RPMI7951 (cell line): ENCODE data around the gene TOMM20L. TPM values are rescaled to one million over a fixed set of nuclear protein-coding genes. Genes with fewer than 3 reads are reported as not detected.
"Not testable (repeated sequence)": the region's sequence is repeated elsewhere in the genome, so short reads cannot be mapped to it uniquely, and the experiment has no call there.

ENCODE experiments used
- DNase-seq: peaks from one replicate; pipeline ENCODE4 v3.0.0-alpha.2; 2012; ENCODE audit warnings: low read depth
- total RNA-seq: library from RNA; depleted of rRNA; stranded (reverse); fragments of >200 nt; shearing (Covaris generic); gene quantifications from 2 replicates; pipeline ENCODE4 v1.2.3, GENCODE V29; 2014; rRNA removed

The TOMM20L gene
- not detected in 2 replicates for total RNA-seq

DNA sequence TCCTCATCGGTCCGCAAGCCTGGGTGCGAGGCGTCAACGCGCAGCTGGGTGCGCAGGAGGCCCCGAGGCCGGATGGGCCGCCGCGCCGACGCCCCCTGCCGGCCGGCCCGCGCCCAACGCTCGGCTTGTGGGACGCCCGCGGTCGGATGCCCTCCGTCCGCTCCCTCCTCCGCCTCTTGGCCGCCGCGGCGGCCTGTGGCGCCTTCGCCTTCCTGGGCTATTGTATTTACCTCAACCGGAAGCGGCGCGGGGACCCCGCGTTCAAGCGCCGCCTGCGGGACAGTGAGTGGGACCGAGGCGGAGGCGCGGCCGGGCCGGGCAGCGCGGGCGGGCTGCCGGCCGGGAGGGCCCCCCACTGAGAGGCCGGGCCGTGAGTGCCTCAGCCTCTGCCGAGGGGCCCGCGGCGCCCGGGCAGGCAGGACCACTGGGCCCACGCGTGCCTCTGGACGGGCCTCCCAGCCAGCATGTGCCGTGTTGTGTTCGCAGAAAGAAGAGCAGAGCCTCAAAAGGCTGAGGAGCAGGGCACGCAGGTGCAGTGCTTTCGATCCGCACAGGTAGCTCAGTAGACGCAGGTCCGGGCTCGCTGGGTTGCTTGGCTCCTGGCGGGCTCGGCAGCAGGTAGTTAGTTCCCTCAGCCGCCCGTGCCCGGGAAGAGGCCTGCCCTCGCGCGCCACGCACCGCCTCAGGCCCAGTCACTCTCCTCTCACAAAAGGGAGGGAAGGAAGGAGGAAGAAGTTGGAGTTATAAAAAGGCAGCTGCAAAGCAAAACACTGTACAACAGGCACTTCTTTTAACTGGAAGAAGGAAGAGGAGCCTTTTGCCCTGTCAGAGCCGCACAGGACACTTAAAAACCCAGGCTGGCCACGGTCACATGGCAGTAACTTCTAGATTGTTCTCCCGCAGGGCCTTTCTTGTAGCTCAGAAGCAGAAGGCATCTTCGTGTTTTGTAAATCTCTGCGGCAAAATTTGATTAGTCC is at the start of gene TOMM20L:
Gene TOMM20L, plus strand, starts transcription at position 119 of the 977 bp plus-strand sequence. Its CDS starts 28 bp downstream, at position 147.
- peak; percentile 64 for DNase-seq

DNA sequence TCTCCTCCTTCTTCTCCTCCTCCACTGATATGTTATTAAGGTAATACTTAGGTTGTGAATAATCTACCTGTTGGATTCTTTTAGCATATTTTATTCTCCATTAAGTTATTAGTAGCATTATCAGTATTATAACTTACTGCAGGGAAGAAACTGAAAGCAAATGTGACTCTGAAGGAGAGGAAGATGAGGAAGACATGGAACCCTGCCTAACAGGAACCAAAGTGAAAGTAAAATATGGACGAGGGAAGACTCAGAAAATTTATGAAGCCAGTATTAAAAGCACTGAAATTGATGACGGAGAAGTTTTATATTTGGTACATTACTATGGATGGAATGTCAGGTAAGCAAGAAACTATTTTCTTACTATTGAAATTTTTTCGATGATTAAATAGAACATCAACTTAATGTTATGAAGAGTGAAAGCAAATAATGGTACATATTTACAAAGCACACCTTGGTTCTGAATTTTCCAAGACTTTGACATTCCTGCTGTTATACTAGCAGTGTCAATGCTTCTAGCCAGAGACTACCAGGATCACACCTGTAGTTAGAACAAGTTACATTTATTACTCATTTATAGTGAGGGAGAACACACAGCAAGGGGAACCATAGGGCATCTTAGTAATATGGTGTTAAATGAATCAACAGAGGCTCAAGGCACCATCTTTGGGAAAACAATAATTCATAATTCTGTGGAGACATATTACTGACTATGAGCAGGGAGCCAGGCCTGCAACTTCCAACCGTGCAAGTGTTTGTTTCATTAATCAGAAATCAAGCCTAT is 42.0 kb upstream of the TOMM20L start:
- peak; percentile 2 for DNase-seq

GRCh38 chr14:58354808-58355207 is 40.9 kb upstream of the TOMM20L start:
- no peak for DNase-seq

DNA sequence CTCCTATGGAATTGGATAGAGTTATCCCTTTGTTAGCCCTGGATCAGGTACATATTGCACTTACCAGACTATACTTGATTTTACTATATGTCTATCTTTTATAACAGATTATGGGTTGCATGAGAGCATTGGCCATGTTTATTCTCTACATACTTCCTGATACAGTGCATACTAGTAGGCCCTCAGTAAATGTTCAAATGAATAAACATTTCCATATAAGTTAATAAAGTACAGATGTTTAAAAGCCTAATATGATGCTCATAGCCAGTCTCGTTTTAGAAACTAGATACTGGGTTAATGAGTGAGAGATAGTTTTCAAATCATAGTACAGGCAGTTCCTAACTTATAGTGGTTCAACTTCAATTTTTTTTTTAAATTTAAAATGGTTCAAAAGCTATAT is 39.5 kb upstream of the TOMM20L start:
- no peak for DNase-seq

GRCh38 chr14:58362272-58362671 is 33.5 kb upstream of the TOMM20L start:
- DNase-seq: not testable (repeated sequence)

DNA sequence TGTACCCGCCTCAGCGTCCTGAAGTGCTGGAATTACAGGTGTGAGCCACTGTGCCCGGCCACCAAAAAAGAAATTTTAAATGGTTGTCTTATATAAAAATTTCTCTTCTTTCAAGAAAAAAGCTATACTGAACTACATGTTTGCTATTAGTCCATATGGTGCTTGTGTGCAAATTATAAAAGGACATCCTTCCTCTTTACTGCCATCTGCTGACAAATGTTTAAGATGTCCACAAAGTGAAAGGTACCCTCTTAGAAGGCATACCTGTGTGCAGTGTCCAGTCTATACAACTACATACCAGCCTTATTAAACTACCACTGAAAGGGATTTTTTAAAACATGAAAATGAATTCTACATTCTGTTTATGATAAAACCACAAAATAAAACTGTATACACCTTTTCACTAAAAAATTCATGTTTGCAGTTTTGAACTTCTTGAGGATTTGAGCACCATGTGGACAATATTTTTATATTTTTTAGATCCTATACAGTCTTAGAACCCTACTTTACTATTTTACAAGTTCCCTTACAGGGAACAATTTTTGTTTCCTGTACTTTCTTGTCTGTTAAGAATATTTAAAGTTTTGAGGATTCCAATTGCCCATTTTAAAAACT is 32.8 kb upstream of the TOMM20L start:
- peak; percentile 35 for DNase-seq

- no peak for DNase-seq
These were observed 31.4 kb upstream of the TOMM20L start for GRCh38 chr14:58364316-58364715.

- DNase-seq: no peak
These were observed 28.4 kb upstream of the TOMM20L start for GRCh38 chr14:58367296-58367695.

GRCh38 chr14:58368956-58369355 is 26.8 kb upstream of the TOMM20L start:
- no peak for DNase-seq

DNA sequence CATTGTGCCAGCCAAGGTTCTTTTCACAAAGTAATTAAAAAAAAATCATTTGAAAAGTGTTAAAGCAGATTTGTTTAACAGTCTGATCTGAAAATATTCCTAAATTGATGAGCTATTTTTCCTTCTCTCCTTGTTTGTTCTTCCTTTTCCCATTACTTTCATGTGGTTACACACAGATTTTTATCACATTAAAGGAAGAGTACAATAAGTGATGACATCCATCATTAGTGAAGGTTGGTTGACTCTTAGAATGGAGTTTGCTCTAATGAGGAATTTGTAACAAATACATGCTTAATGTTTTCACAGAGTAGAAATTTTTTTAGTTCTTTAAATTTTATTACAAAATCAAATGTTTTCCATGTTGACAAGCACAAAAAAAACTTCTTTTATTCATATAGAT is 18.9 kb upstream of the TOMM20L start:
- DNase-seq: no peak

DNA sequence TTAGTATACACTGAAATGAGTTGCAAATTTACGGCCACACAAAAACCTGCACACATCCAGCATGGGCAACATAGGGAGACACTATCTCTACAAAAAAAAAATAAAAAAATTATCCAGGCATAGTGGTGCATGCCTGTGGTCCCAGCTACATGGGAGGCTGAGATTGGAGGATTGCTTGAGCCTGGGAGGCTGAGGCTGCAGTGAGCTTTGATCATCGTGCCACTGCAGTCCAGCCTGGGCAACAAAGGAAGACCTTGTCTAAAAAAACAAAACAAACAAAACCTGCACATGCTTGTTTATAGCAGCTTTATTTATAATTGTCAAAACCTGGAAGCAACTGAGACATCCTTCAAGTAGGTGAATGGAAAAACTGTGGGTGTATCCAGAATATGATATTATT is 4.9 kb upstream of the TOMM20L start:
- DNase-seq: no peak

DNA sequence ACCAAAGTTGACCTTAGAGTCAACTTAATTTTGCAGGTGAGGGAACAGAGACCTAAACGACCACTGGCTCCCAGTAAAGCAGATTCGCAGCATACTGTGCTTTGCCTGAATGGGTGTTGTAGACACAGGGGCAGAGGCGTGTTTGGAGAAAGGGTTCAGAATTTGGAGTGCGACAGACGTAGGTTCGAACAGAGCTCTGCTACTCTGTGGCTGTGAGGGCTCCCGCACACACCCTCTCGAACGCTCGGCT is 243 bp upstream of the TOMM20L start:
- DNase-seq: no peak

DNA sequence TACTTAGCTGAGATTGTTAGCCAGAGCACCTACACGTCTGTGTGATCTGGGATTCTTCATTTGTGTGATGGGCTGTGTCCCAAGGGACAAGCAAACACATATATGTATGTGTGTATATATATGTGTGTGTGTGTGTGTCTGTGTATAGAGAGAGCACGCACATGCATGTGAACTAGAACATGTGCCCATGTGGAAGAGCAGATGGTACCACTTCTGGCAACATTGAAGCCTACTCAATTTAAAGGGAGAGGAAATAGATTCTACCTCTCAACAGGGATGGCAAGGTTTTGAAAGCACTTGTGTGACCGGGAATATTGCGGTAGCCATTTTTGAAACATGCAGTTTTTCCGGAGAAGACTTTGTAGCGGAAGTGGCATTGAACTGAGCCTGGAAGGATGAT is 1.4 kb downstream of the TOMM20L start:
- DNase-seq: no peak

DNA sequence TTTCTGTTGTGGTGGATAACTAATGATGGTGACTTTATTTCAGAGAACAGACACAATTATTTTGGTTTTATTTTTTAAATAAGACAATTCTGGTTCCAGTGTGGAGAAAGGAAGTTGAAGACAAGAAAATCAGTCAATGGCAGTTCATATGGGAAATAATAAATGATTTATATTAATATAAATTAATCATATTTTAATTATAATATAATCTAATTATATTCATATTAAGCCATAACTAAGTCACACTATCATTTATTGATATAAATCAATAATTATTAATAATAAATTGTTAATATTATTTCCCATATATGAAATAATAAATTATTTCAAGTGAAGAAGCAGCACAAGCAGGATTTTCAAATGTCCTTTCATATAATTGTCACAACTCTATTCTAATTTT is 2.8 kb downstream of the TOMM20L start:
- no peak for DNase-seq

DNA sequence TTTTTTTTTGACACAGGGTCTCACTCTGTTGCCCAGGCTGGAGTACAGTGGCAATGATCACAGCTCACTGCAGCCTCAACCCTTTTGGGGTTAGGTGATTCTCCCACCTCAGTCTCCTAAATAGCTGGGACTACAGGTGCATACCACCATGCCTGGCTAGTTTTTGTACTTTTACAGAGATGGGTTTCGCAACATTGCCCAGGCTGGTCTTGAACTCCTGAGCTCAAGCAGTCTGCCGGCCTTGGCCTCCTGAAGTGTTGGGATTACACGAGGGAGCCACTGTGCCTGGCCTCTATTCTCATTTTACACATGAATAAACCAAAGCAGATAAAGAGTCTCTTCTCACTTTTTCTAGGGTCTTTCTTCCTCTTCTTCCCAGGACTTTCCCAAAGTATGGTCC is 3.2 kb downstream of the TOMM20L start:
- no peak for DNase-seq

DNA sequence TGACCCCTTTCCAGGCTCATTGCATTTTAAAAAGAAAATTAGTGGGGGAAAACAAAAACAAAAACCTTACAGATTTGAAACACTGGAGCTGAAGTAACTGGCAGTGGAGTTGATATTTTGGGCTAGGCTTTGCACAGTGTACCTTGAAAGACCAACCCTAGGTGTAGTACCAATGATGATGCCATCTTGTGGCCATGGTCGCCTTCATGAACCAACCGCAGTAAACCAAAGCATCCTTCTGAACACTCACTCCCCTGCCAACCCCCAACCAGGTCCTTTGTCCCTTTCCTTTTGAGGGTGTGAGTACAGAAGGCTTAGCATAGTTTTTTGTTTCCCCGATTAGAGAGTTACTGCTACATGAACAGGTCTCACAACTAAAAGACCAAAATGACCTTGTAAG is 5.9 kb downstream of the TOMM20L start:
- peak; percentile 4 for DNase-seq

GRCh38 chr14:58408681-58409215 is 13.0 kb downstream of the TOMM20L start:
- DNase-seq: no peak

DNA sequence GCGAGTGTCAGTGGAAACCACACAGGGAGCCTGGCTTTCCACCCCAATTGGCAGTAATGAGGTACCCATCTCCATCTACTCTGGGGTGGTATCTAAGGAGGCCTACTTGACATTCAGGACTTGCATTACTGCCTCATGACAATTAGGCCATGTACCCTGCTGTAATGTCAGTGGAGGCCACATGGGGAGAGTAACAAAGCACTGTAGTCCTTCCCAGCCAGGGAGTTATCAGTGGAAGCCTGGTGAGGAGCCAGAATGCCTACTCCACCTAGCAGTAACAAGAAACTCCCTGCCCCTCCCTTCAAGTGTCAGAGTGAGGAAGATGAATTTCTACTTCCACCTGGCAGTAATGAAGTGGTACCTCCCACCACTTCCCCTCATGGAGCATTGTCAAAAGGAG is 19.1 kb downstream of the TOMM20L start:
- no peak for DNase-seq

- no peak for DNase-seq
These were observed 20.2 kb downstream of the TOMM20L start for GRCh38 chr14:58415636-58416547.

GRCh38 chr14:58416934-58417333 is 21.2 kb downstream of the TOMM20L start:
- DNase-seq: not testable (repeated sequence)

- DNase-seq: peak; percentile 68
These were observed 31.0 kb downstream of the TOMM20L start for GRCh38 chr14:58426670-58427280.
